GM21576 (cell line): ENCODE data around the gene MPZL2.
A peak's percentile ranks its signal among the peaks of the same experiment; 100 is the strongest.

Source experiments
- ATAC-seq: cut with Tn5 transposase; IDR thresholded peaks from one replicate; pipeline ENCODE4 v1.9.1; 2021; ENCODE audit warnings: mild to moderate bottlenecking, moderate library complexity; ENCODE audit not compliant: unreplicated experiment

MPZL2 gene

GRCh38 chr11:118283756-118284350, 19.8 kb upstream of the MPZL2 start:
- ATAC-seq: no peak

GRCh38 chr11:118283037-118283636, 19.0 kb upstream of the MPZL2 start:
- ATAC-seq: no peak

GRCh38 chr11:118282606-118283005, 18.5 kb upstream of the MPZL2 start:
- no peak for ATAC-seq

- no peak for ATAC-seq
These were observed 17.2 kb upstream of the MPZL2 start for GRCh38 chr11:118281284-118281683.

GRCh38 chr11:118277312-118277711, 13.2 kb upstream of the MPZL2 start:
- ATAC-seq: no peak

GRCh38 chr11:118276422-118276821, 12.3 kb upstream of the MPZL2 start:
- no peak for ATAC-seq

- no peak for ATAC-seq
These were observed 11.1 kb upstream of the MPZL2 start for GRCh38 chr11:118275176-118275575.

- no peak for ATAC-seq
These were observed 10.1 kb upstream of the MPZL2 start for GRCh38 chr11:118274186-118274585.

- ATAC-seq: no peak
These were observed 7.9 kb upstream of the MPZL2 start for GRCh38 chr11:118272001-118272400.

- ATAC-seq: no peak
These were observed 3.4 kb upstream of the MPZL2 start for GRCh38 chr11:118267486-118267885.

- ATAC-seq: no peak
These were observed 1.9 kb upstream of the MPZL2 start for GRCh38 chr11:118265954-118266353.

- no peak for ATAC-seq
These were observed 720 bp upstream of the MPZL2 start for GRCh38 chr11:118264569-118265465.

- ATAC-seq: no peak
These were observed 985 bp downstream of the MPZL2 start for GRCh38 chr11:118263112-118263511.

- no peak for ATAC-seq
These were observed 3.7 kb downstream of the MPZL2 start for GRCh38 chr11:118260353-118260752.

- no peak for ATAC-seq
These were observed 5.0 kb downstream of the MPZL2 start for GRCh38 chr11:118259138-118259537.

- no peak for ATAC-seq
These were observed 5.7 kb downstream of the MPZL2 start for GRCh38 chr11:118258410-118258809.

GRCh38 chr11:118252688-118253087, 11.4 kb downstream of the MPZL2 start:
- no peak for ATAC-seq

- ATAC-seq: peak; percentile 69
These were observed 12.0 kb downstream of the MPZL2 start, which contains the start of gene MPZL3 for GRCh38 chr11:118251858-118252652. MPZL3 (minus strand) TSS chr11:118252365; CDS start chr11:118252294, 71 bp downstream.

GRCh38 chr11:118247041-118247440, 17.1 kb downstream of the MPZL2 start:
- ATAC-seq: no peak

- ATAC-seq: no peak
These were observed 18.0 kb downstream of the MPZL2 start for GRCh38 chr11:118245936-118246562.
